BLaER1 treated with 17β-estradiol and CSF1 and Interleukin-3, amounts not matched to agents 10 nM and 100 nM (cell line): Measurements from ENCODE around the gene LCN1.

ENCODE experiments used
- H3K27ac ChIP-seq, 11 experiments: shearing (Covaris generic); formaldehyde crosslinking; 2 replicates each; pipeline ENCODE4 v1.8.1; 2022
- H3K27me3 ChIP-seq, 11 experiments: shearing (Covaris generic); formaldehyde crosslinking; 2 replicates each; pipeline ENCODE4 v1.8.1; 2022
- H3K36me3 ChIP-seq, 11 experiments: shearing (Covaris generic); formaldehyde crosslinking; 2 replicates each; pipeline ENCODE4 v1.8.1; 2022
- H3K4me1 ChIP-seq, 10 experiments: shearing (Covaris generic); formaldehyde crosslinking; 2 replicates each; pipeline ENCODE4 v1.8.1; 2022
- H3K4me2 ChIP-seq, 11 experiments: shearing (Covaris generic); formaldehyde crosslinking; 2 replicates each; pipeline ENCODE4 v1.8.1; 2022
- H3K4me3 ChIP-seq, 10 experiments: shearing (Covaris generic); formaldehyde crosslinking; 2 replicates each; pipeline ENCODE4 v1.8.1; 2022
- H3K9ac ChIP-seq, 11 experiments: shearing (Covaris generic); formaldehyde crosslinking; 2 replicates each; pipeline ENCODE4 v1.8.1; 2022
- H3K9me3 ChIP-seq, 11 experiments: shearing (Covaris generic); formaldehyde crosslinking; replicated peaks in 1 of 11; 2 replicates each; pipeline ENCODE4 v1.8.1; 2022
- H4K20me1 ChIP-seq, 11 experiments: shearing (Covaris generic); formaldehyde crosslinking; 2 replicates each; pipeline ENCODE4 v1.8.1; 2022
- Cebpa-rat ChIP-seq, 11 experiments: shearing (Covaris generic); IDR thresholded peaks; 2 replicates each; pipeline ENCODE4 v1.8.1; 2022

The LCN1 gene

GRCh38 chr9:135492886-135493669 is 28.2 kb upstream of the LCN1 start:
- no peaks in the 10 kb centered on the region for H3K9me3 ChIP-seq
- H3K27ac ChIP-seq = no peak overlapping the region
- H3K4me2 ChIP-seq = no peak overlapping the region
- H3K4me1 ChIP-seq = peaks cover 0 to 6% (median 0%) of the 10 kb centered on the region in 10 experiments; a peak in 1 of 20 replicates
- H3K36me3 ChIP-seq = peaks cover 0 to 8% (median 0%) of the 10 kb centered on the region in 11 experiments; a peak in 5 of 22 replicates
- no peaks in the 10 kb centered on the region for H3K27me3 ChIP-seq
- H4K20me1 ChIP-seq = peaks cover 0 to 18% (median 0%) of the 10 kb centered on the region in 11 experiments; a peak in 4 of 22 replicates
- no peak for TF ChIP-seq Cebpa-rat (IDR thresholded peaks at IDR 0.05)
- no peak overlapping the region for H3K9ac ChIP-seq
- no peak overlapping the region for H3K4me3 ChIP-seq

GRCh38 chr9:135494791-135495559 is 26.3 kb upstream of the LCN1 start:
- Histone ChIP-seq H3K4me2 (no peak overlapping the region), H3K27ac (no peak overlapping the region), H3K4me1 (peaks cover 0 to 14% (median 10%) of the 10 kb centered on the region in 10 experiments; a peak in 16 of 20 replicates), H3K9me3 (no peaks in the 10 kb centered on the region), H3K27me3 (no peaks in the 10 kb centered on the region), H3K9ac (no peak overlapping the region), H4K20me1 (peaks cover 0 to 9% (median 0%) of the 10 kb centered on the region in 11 experiments; a peak in 4 of 22 replicates), H3K36me3 (no peaks in the 10 kb centered on the region), H3K4me3 (no peak overlapping the region)
- no peak for TF ChIP-seq Cebpa-rat (IDR thresholded peaks at IDR 0.05)

DNA sequence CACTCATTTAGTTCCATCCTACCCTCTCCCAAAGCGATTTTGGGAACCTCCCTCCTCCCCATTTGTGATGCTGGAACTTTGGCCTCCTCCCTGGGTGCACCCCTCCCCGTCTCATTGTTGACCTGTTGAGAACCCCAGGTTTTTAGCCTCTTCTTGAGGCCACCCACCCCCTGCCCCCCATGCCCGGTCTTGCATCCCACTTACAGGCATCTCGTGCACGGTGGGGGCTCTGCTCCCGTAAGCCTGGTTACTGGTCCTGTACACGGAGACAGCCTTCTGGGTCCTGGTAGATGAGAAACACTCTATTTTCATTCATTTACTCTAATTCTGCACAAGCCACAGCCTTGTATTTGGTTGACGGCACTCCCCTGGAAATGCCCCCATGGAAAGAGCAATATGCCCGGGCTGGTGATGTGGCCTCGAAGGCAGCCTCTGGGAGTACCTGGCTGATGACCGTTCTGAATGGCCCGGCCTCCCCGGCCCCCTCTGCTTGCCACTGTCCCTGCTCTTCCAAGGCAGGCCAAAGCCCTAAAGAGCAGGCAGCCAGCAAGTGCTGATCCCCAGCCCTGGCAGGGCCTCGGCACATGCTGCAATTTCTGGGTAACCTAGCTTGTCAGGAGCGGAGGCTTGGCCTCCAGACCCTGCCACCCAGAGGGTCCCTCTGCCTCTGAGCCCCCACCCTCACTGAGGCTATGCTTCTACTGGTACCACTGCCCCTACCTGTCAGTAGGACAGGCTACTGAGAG is 22.7 kb upstream of the LCN1 start:
- H4K20me1 ChIP-seq = peaks cover 11 to 40% (median 26%) of the 10 kb centered on the region in 11 experiments; a peak in 21 of 22 replicates
- no peak for TF ChIP-seq Cebpa-rat (IDR thresholded peaks at IDR 0.05)
- peak overlapping the region in 1 of 10 experiments; percentile 94; a peak in 1 of 20 replicates for H3K4me3 ChIP-seq
- peaks cover 12 to 23% (median 20%) of the 10 kb centered on the region in 11 experiments for H3K36me3 ChIP-seq
- H3K27me3 ChIP-seq = no peaks in the 10 kb centered on the region
- H3K27ac ChIP-seq = no peak overlapping the region
- H3K4me2 ChIP-seq = peak overlapping the region in 10 of 11 experiments; percentile 97 to 100 (median 99); a peak in 17 of 22 replicates
- H3K9ac ChIP-seq = peak overlapping the region in 3 of 11 experiments; percentile 97 to 99 (median 97); a peak in 5 of 22 replicates
- H3K9me3 ChIP-seq = no peaks in the 10 kb centered on the region
- peaks cover 18 to 34% (median 28%) of the 10 kb centered on the region in 10 experiments for H3K4me1 ChIP-seq

GRCh38 chr9:135499326-135500070 is 21.7 kb upstream of the LCN1 start:
- peak overlapping the region; percentile 90 to 99 (median 95) for H3K9ac ChIP-seq

GRCh38 chr9:135500071-135500524 is 21.1 kb upstream of the LCN1 start:
- Histone ChIP-seq H3K4me3 (peak overlapping the region; percentile 87 to 99 (median 96)), H3K9me3 (no peaks in the 10 kb centered on the region), H4K20me1 (peaks cover 27 to 55% (median 42%) of the 10 kb centered on the region in 11 experiments; a peak in 21 of 22 replicates), H3K27ac (peak overlapping the region in 10 of 11 experiments; percentile 78 to 96 (median 91); a peak in 21 of 22 replicates), H3K9ac (peak overlapping the region; percentile 90 to 99 (median 95)), H3K27me3 (no peaks in the 10 kb centered on the region), H3K4me2 (peak overlapping the region; percentile 97 to 100 (median 99)), H3K4me1 (peaks cover 18 to 37% (median 29%) of the 10 kb centered on the region in 10 experiments), H3K36me3 (peaks cover 23 to 39% (median 35%) of the 10 kb centered on the region in 11 experiments)
- no peak for TF ChIP-seq Cebpa-rat (IDR thresholded peaks at IDR 0.05)

More at GRCh38 chr9:135499326-135500070, 21.7 kb upstream of the LCN1 start:
- Histone ChIP-seq H3K36me3 (peaks cover 22 to 33% (median 29%) of the 10 kb centered on the region in 11 experiments), H3K27me3 (no peaks in the 10 kb centered on the region), H3K4me1 (peaks cover 18 to 37% (median 29%) of the 10 kb centered on the region in 10 experiments), H3K9me3 (no peaks in the 10 kb centered on the region), H3K4me2 (peak overlapping the region; percentile 97 to 100 (median 99)), H4K20me1 (peaks cover 21 to 49% (median 36%) of the 10 kb centered on the region in 11 experiments; a peak in 21 of 22 replicates), H3K4me3 (peak overlapping the region; percentile 87 to 99 (median 96)), H3K27ac (peak overlapping the region in 10 of 11 experiments; percentile 78 to 96 (median 91); a peak in 21 of 22 replicates)
- no peak for TF ChIP-seq Cebpa-rat (IDR thresholded peaks at IDR 0.05)

DNA sequence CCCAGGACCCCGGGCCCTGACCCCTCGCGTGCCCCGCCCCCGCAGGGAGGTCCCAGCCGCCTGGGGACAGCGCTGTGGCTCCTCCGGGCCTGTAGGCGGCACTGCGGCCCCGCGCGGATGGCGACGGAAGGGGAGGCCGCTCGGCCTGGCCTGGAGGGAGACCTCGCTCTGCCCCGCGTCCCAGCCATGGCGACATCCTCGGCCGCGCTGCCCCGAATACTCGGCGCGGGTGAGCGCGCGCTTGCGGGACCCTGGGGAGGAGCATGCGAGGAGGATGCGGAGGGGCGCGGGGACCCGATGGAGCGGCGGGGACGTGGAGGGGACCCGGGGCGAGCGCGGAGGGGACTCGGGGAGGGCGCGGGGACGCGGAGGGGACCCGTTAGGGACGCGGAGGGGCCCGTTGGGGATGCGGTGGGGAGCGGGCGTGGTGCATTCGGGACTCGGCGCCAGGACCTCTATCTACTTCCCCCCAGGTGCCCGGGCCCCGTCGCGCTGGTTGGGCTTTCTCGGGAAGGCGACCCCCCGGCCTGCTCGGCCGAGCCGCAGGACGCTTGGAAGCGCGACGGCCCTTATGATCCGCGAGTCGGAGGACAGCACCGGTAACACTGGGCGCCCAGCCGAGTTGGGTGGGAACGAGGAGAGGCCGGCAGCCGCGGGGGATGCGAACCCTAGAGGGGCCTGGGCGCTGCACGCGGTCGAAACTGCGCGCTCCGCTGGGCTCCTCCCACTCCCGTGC is 20.5 kb upstream of the LCN1 start, which contains the start of gene MRPS2:
Gene MRPS2, plus strand, starts transcription at position 158 of the 736 bp plus-strand sequence. Its CDS starts 29 bp downstream, at position 187.
- H3K36me3 ChIP-seq = peaks cover 23 to 45% (median 41%) of the 10 kb centered on the region in 11 experiments
- peaks cover 31 to 61% (median 48%) of the 10 kb centered on the region in 11 experiments; a peak in 21 of 22 replicates for H4K20me1 ChIP-seq
- H3K9ac ChIP-seq = peak within 1 kb of the TSS; percentile 90 to 99 (median 95)
- peak within 1 kb of the TSS; percentile 87 to 99 (median 96) for H3K4me3 ChIP-seq
- H3K27me3 ChIP-seq = no peaks in the 10 kb centered on the region
- H3K4me1 ChIP-seq = peaks cover 18 to 37% (median 29%) of the 10 kb centered on the region in 10 experiments
- TF ChIP-seq Cebpa-rat (IDR thresholded peaks at IDR 0.05) = no peak
- peak within 1 kb of the TSS; percentile 75 to 96 (median 90) for H3K27ac ChIP-seq
- H3K4me2 ChIP-seq = peak within 1 kb of the TSS; percentile 98 to 100 (median 99)
- no peaks in the 10 kb centered on the region for H3K9me3 ChIP-seq
